NCI-H345 (cell line): ENCODE data around the gene IDH1.
A peak's percentile ranks its signal among the peaks of the same experiment; 100 is the strongest.
"Not testable (repeated sequence)": the region's sequence is repeated elsewhere in the genome, so short reads cannot be mapped to it uniquely, and the experiment has no call there.

Source experiments
- DNase-seq: peaks from one replicate; lab custom pipeline; 2025; lab: John Stamatoyannopoulos, UW

The IDH1 gene

DNA sequence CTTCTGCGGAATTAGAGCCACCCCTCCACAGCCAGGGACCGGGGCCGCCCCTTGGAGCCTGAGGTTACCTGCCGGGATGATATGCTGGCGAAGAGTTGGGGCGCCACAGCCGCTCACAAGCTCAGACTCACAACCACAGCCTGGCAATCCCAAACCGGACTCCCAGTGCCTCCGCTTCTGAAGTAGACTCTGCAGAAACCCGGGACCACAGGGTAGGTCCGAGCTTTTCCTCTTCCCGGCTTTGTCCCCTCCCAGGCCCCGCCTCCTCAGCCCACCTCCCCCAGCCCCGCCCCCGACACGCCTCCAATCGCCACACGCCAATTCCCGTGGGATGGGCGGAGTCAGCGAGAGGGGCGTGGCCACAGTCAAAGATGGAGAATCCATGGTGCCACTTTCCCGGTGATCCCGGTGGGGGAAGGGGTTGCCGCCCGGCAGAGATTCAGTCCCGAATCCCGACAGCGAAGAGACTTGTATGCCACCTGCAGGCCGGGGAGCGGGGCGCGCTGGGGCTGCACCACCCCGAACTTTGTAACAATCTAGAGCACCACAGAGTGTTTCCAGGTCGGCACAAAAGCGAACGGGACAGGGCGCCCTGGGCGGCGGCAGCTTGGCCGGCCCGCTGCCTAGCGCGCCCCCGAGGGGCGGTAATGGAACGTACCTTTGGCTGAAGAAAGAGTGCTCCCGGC lies at the start of gene IDH1:
Gene IDH1 (minus strand): TSS at position 201 of the 686 bp plus-strand sequence. CDS start 3,520 bp downstream, outside the sequence.
- peak; percentile 95 for DNase-seq

DNA sequence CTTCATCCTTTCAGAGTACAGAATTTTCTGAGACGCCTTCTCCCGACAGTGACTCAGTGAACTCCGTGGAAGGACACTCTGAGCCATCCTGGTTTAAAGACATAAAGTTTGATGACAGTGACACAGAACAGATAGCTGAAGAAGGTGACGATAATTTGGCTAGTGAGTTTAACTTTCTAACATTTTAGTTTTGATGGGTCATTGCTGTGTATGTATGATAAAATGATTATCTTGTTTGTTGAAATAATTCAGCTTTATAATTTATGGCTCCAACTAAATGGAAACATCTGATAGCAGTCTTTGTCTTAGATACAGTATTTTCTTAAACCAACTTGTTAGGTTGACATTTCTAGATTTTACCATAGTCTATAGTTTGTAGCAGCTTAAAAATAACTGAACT lies 49.3 kb upstream of the IDH1 start:
- DNase-seq, result no peak

DNA sequence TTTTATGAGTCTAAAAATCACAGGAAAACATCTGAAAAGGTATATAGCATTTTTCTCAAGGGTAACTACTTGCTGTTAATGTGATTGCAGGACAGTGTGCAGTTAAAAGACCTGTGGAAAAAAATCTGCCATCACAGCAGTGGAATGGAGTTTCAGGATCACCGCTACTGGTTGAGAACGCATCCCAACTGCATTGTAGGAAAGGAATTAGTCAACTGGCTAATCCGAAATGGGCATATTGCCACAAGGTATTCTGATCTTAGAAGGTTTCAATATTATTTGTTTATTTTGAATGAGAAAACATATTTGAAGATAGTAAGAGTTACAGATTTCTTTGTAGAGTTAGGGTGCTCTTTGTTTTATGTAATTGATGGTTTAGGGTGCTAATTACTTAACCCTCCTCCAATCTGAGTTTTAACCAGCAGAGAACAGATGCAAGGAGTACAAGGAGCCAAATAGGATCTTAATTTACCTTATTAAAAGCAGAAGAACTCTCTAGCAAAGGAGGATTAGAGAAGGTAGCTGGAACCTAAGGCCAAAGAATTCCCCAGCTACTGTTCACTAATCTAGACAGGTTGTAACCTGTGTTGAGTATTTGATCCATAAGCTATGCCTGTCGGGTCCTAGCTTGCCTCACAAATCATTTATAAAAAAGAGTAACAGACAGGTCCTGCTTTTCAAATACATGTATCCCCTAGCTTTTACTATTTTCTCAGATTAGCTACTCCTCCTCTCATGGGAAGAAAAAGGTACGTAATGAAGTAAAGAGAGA lies 46.2 kb upstream of the IDH1 start:
- no peak for DNase-seq

DNA sequence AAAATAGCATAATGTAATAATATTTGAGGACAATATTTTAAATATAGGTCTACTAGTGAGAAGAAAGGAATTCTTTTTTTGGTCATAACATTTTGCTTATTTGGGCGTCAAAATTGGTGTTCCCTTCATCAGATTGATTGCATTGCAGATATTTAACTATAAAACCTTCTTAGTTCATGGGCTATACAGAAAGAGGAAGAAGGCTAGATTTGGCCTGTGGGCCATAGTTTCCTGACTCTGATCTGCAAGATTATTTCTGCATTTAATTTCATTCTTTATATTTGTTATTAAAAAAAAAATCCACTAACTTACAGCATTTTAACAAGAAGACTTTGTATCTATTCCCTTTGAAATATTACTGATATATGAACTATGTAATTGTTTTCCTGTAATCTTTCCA lies 43.1 kb upstream of the IDH1 start:
- no peak for DNase-seq

DNA sequence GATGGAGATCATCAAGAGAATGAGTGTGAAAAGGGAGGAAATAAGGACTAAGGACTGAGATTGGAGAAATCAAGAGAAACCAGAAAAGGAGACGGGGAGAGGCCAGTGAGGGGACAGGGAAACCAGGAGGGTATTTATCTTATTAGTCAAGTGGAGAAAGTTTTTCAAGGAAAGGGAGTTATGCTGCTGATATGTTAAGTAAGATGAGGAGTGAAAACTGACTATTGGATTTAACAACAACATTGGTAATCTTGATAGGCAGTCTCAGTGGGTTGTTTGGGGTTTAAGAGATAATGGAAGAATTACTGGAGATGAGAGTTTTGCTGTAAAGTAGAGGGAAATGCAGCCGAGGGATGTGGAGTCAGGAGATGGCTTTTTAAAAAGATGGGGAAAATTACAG lies 41.7 kb upstream of the IDH1 start:
- DNase-seq, result no peak

DNA sequence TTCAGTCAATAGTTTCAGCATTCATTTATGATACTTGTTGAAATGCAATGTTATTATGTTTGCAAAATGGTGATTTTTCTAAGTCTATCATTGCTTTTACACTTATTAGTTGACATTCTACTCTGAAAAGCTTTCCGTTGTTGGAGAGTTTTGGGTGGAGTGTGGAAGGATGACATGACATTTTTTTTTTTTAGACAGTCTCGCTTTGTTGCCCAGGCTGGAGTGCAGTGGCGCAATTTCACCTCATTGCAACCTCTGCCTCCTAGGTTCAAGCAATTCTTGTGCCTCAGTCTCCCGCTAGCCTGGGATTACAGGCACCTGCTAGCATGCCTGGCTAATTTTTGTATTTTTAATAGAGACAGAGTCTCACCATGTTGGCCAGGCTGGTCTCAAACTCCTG lies 41.0 kb upstream of the IDH1 start:
- DNase-seq, result no peak

DNA sequence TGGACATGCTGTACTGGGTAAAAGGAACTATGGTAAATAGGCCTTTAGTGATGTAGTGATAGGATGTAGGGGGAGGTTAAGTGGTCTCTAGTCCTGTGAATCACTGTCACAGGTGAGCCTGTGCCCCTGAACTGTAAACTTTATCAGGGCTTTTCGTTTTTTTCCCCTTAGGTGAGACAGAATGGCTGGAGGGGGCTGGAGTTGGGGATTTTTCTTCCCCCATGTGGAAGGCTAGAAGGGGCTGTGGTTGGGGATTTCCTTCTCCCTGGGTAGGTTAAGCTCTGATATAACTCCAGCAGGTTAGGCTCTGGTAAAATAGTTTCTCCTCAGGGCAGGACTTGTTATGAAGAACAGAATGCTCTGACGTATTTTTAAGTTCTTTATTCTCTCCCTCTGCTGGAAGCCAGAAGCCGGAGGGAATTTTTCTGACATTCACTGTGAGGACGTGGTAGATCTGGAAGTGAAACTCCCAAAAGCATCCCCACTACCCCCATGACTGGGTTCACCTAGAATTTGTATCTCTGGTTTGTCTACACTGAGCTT lies 39.7 kb upstream of the IDH1 start:
- DNase-seq, result no peak

DNA sequence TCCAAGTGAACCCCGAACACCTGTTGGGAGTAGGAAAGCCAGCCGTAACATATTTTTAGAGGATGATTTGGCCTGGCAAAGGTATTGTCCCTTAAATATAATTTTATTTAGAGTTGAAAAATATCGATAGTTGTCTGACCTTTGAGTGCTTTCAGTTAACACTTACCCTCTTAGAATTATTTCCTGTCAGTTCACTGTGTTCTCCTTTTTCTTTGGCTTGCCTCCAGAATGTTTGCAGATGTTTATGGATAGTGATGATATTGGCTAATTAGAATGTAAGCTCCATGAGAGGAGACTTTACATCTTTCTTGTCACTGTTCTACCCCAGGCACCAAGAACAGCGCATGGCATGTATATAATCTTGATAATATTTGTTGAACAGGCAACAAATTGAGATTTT lies 31.0 kb upstream of the IDH1 start:
- no peak for DNase-seq

DNA sequence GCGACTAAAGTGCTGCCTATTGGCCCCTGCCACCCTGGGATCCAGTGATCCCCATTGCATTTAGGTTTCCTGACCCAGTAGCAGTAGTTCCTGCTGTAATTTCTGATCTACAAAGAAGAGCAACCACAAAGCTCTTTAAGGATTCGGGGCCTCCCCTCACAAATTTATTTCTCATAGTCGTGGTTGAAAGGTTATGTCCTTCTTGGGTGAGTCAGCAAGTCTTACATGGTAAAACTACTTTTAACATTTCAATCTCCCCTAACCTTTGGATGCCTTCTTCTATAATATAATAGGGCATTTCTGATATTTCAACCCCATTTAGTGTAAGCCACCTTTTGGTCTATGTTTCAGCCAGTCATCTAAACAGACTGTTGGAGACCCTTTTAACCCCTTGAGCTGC lies 26.1 kb upstream of the IDH1 start:
- no peak for DNase-seq

DNA sequence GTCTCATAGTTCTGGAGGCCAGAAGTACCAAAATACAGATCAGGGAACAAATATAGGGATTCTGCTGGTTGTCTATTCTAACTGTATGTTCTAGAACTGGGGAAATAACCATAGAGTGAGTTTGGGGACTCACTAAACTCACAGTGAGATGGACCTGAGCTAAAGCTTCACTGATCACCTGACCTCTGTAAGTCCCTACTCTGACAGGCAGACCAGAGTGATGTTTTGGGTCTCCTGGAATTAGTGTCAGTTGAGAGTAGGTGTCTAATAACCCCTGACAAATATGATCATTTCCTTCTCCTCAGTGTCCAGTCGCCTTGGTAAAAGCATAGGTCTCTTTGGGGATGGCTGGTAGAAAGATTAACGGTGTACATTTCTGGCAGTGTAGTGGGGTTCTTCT lies 25.4 kb upstream of the IDH1 start:
- DNase-seq, result no peak

DNA sequence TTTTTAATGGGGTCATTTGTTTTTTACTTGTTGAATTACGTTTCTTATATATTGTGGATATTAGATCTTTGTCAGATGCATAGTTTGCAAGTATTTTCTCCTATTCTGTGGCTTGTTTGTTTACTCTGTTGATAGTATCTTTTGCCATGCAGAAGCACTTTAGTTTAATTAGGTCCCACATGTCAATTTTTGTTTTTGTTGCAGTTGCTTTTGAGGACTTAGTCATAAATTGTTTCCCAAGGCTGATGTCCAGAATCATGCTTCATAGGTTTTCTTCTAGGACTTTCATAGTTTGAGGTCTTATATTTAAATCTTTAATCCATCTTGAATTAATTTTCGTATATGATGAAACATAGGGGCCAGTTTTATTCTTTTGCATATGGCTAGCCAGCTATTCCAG lies 24.4 kb upstream of the IDH1 start:
- no peak for DNase-seq

DNA sequence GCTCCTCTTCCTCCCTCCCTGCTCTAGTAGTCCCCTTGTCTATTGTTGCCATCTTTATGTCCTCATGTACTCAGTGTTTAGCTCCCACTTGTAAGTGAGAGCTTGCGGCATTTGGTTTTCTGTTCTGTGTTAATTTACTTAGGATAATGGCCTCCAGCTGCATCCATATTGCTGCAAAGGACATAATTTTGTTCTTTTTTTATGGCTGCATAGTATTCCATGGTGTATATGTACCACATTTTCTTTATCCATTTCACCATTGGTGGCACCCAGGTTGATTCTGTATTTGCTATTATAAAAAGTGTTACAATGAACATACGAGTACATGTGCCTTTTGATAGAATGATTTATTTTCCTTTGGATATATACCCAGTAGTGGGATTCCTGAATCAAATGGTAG lies 23.7 kb upstream of the IDH1 start:
- no peak for DNase-seq

DNA sequence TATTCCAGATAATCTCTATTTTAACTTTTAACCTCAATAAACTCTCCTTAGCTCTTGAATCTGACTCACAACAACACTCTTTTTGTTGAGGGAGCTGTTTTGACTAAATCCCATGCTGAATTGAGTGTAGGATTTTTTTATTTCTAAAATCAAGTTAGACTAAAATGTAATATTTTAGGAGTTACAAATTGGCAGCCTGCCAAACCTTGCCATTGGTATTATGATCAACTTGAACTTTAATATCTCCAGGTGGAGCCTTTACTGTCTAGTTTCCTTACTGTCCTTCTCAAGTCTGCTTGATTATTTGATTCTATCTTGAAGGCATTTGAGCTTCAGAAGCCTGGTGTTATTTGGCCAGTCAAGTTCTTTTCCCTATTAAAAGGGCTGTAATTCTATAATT lies 19.9 kb upstream of the IDH1 start:
- no peak for DNase-seq

DNA sequence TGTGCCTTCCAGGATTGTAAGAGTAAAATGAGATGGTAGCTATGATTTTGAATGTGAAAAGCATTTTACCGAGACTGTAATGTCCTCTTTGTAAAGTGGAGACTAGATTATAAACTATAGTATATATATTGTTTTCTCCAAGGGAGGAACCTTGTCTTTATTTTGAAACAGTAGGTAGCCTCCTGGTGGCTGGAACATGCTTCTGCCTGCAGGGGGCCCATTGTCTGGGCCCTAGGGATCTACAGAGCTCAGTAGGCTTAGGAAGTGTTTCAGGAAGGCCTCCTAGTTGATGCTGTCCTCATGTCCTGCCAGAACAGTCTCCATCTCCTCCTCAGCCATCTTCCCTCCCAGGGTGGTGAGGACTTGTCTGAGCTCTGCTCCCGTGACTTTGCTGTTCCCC lies 14.2 kb upstream of the IDH1 start:
- no peak for DNase-seq

DNA sequence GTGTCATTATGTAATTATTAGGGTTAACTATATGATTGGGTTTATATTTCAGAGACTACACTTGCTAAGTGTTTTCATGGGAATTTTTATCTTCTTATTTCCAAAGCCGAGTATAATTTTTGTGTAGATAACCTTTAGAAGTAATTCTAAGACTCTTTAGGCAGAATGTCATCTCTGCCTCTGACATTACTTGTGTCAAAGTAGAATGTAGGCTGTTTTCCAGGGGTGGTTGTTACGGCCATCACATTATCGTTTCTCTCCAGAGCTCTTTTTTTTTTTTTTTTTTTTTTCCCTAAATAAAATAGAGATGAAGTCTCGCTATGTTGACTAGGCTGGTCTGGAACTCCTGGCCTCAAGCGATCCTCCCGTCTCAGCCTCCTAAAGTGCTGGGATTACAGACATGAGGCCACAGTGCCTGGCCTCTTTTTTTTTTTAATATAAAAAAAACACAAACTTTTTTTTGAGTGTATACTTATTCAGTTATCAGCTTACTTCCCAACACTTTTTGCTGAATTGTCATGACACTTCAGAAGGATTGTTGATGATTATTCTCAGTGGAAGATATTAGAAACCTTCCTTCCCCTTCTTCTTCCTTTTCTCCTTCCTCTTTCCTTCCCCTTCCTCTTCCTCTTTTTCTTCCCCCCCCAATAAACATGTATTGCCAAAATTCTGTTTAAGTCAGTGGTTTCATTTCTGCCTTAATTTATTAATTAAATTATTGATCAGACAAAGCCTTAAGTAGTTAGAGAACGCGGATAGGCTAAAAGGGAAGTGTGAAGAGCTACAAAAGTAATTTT lies 13.5 kb upstream of the IDH1 start:
- no peak for DNase-seq

DNA sequence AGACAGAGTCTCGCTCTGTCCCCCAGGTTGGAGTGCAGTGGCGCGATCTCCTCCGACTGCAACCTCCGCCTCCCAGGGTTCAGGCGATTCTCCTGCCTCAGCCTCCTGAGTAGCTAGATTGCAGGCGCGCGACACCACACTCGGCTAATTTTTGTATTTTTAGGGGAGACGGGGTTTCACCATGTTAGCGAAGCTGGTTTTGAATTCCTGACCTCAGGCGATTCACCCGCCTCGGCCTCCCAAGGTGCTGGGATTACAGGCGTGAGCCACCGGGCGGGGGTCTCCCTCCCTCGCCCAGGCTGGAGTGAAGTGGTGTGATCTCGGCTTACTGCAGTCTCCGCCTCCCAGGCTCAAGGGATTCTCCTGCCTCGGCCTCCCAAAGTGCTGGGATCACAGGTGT lies 12.7 kb upstream of the IDH1 start:
- not testable (repeated sequence) for DNase-seq

DNA sequence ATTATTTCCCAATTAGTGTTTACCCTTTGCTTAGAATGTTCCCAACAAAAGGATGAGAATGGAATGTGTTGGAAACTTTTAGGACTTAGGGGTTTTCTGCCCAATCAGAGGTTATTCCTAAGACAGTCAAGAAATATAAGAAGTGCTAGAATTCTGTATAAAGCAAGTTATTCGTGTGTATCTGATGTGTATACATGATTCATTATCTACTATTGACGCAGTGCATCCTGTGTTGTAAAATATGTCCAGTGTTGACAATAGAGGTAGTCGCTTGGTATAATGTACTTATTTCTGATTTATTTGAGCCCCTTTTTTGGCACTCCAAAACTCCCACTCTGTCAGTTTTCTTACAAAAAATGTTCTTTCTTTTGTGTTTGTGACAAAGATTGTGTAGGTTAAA lies 12.1 kb upstream of the IDH1 start:
- no peak for DNase-seq

DNA sequence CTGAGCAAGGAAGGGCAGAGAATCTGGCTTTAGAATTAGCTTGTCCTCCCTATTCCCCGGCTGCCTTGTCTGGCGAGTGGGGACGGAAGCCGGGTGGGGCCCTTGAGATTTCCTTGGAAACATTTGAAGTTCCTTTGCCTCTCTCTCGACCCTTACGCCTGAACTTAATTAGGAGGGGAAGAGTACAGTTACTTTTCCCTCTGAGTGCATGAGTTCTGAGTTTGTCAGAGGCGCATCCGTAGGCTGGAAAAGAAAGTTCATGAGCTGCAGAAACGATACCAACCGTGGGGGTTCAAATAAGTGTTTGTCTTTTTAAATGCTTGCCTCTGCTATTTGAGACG lies 11.7 kb upstream of the IDH1 start:
- no peak for DNase-seq

DNA sequence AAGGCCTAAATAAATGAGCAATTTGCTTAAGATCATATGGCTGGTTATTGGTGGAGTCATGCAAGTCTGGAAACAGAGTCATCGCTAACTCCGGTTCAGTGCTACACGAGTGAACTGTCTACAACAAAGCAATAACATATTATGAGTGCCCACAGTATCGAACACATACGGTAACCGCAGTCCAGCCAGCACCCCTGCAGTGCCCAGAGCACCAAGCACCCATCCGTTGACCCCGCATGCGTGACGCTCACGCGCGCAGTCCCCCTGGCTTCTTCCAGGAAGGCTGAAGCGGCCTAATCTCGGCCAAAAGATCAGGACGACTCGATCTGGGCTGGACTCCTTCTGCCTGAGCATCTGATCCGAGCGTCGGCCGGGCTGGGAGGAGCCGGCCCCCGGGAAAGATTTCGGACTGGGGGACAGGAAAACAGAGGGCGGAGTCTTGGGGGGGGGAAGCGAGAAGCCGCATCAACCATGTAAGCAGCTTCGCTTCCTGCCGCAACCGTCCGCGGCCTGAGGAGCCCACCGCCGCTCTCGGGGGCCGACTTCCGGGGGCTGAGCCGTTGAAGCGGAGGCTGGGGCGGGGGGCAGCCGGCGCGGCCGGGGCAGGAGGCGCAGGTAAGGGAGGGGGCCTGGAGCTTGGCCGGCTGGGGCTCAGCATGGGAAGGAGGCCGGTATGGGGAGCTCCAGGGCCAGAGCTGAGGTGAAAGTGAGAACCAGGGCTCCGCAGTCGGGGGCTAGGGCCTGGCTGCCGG lies 11.1 kb upstream of the IDH1 start, which contains the start of gene PIKFYVE:
Gene PIKFYVE (plus strand): TSS at position 455 of the 752 bp plus-strand sequence. CDS start 5,265 bp downstream, outside the sequence.
- peak; percentile 96 for DNase-seq

DNA sequence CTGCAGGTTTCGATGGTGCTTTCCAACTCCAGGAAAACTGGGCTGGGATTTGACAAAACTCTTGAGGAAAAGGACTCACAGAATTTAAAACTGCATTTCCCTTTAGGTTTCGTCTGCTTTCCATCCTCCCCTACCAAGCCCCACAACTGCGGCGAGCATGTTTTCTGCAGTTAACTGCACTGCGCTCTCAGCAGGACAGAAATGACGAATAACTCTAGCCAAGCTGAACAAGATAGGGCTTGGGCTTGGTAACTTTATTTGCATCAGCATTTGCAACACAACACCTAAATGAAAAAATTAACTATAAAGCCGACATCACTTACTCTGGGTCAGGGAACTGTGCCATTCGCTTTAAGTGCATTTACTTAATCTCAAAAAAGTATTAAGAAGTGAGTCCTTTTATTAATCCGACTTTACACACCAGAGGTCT lies 10.5 kb upstream of the IDH1 start:
- DNase-seq, result peak; percentile 37

DNA sequence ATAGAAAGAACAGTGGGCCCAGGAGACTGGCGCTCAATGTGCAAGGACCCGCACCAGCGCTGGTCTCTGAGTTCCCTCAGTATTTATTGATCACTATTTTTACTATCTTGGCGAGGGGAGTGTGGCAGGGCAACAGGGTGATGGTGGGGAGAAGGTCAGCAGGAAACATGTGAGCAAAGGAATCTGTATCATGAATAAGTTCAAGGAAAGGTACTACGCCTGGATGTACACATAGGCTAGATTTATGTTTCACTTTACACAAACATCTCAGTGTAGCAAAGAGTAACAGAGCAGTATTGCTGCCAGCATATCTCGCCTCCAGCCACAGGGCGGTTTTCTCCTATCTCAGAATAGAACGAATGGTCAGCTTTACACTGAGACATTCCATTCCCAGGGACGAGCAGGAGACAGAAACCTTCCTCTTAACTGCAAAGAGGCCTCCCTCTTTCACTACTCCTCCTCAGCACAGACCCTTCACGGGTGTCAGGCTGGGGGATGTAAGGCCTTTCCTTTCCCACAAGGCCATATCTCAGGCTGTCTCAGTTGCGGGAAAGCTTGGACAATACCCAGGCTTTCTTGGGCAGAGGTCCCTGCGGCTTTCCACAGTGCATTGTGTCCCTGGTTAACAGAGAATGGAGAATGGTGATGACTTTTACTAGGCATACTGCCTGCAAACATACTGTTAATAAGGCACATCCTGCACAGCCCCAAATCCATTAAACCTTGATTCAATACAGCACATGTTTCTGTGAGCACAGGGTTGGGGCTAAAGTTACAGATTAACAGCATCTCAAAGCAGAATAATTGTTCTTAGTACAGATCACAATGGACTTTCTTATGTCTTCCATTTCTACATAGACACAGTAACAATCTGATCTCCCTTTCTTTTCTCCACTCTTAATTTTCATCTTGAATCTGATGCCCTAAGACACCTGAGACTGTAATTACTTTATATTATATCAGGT lies 2.3 kb upstream of the IDH1 start:
- DNase-seq, result not testable (repeated sequence)
